GM04504 (cell line): ENCODE data around the gene MRO.
"Not testable (repeated sequence)": the region's sequence is repeated elsewhere in the genome, so short reads cannot be mapped to it uniquely, and the experiment has no call there.

ENCODE experiments used
- DNase-seq: peaks from one replicate; pipeline ENCODE4 v3.0.0-alpha.2; 2012; ENCODE audit warnings: low read depth

MRO gene

DNA sequence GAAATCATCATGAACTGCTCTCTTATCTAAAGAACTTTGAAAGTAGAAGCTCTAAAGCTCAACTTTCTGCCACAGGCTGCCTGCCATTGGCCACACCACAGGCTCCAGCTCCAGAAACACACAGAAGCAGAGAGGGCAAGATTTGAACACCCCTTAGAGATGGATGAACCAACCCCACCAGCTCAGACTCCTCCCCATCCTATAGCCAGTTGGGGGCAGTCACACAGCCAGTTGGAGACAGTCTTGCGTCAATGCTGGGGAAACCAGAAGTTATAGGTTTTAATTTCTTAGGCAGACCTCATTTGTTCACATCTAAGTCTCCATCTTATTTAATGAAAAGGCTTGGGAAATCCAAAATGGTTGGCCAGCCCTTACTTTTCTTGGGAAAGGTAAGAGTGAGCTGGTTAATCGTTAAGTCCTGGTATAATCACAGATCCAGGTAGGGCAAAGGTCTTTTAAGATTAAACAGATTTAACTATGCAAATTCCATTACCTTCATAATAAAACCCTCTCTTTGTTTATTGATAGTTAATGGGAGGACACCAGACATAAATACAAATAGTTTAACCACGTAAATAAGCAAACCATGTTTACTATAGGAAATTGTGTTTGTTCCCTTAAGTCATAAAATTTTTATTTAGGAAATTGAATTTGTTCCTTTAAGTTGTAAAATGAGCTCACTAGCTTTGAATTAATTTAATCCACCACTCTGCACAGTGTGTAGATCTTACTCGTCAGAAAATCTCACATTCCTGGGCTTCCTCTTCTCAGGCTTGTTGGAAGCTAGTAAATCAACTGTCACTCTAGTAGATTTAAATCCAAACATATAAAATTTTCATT is 28.0 kb downstream of the MRO start:
- no peak for DNase-seq

DNA sequence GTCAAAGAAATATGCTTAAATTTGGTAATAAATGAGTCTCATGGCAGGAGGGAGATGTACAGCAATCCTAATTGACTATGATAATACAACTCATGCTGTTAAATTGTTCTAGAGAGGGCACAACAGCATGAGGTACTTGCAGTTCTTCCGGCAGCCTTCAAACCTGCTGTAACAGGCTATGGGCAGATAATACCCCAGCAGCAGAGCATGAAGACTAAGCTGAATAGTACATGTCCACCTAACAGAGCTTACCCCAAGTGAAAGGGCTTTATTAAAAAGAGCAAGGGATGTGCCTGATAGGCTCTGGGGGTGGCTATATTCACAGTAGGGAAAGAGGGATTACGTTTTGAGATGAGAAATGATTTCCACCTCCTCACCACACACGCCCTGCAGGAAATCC is 28.9 kb downstream of the MRO start:
- no peak for DNase-seq

DNA sequence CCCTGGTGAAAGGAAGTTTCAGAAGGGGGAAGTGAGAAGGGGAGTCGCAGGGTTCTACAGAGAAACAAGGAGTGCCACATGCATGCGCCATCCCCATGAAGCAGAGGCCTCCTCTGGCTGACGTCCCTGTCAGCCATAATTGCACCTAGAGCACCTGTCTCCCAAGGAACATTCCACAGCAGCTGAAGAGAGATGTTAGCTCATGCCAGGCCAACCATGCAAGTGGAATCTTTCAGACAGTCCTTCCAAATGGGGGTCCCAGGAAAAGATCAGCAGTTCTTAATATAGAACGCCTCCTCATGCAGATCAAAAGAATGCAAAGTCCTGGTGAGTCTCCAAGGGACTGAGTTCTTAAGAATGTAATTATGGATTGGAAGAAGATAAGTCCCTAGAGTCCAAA is 29.6 kb downstream of the MRO start:
- DNase-seq, result no peak

DNA sequence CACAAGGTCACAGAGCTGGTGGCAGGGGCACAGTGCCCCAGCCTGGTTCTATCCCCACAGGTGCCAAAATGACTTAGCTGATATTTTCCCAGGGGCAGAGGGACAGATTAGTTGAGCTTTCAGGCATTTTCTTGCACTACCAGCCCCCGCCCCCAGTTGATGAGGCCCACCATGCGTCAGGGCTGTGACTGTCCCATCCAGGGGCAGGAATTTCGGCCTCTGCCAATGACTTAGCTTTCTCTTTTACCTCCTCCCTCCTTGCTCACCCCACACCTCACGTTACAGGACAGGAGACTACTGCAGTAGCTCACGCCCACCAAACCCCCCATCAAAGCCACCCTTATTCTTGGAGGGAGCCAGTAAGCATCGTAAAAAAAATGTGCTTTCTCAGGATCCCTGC is 31.5 kb downstream of the MRO start:
- no peak for DNase-seq

DNA sequence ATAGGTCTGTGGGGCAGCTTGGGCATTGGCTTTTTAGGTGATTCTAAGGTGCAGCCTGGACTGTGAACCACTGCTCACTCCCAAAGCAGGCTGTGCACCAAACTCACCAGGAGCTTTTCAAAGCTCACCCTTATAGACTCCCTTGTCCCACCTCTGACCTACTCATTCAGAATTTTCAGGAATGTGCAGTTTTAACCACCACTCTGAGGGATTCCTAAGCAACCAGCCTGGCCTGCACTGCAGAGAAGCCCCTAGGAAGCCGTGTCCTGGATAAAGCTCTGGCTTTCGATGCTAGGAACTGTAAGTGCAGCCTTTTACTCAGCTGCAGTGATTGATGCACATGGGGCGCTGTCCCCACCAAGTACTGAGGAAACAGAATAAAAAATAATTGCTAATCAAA is 33.0 kb downstream of the MRO start:
- DNase-seq, result no peak

DNA sequence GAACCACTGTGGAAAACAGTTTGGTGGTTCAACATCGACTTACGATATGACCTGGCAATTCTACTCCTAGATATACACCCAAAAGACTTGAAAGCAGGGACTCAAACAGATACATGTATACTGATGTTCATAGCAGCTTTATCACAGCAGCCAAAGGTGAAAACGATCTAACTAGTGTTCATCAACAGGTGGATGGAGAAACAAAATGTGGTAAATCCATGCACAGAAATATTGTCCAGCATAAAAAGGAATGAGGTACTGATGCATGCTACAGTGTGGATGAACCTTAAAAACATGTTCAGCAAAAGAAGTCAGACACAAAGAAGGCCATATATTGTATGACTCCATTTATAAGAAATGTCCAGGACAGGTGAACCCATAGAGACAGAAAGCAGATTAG is 36.3 kb downstream of the MRO start:
- DNase-seq, result no peak

DNA sequence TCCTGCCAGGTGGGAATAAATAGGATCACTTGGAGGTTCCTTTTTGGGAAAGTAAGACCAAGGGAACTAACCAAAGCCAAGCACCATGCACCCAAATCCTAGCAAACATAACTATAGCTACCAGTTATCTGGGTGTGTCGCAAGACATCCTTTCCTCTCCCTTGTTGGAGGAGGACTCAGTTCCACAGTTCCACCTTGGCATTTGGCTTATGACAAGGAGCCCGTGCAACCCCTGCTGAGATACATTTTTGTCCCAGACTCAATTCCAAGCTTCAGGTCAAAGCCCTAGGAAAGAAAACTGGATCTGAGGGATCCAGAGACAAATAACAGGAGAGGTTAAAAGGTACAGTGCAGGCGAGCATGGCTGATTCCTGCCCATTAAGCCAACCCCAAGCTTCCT is 40.8 kb downstream of the MRO start:
- not testable (repeated sequence) for DNase-seq

DNA sequence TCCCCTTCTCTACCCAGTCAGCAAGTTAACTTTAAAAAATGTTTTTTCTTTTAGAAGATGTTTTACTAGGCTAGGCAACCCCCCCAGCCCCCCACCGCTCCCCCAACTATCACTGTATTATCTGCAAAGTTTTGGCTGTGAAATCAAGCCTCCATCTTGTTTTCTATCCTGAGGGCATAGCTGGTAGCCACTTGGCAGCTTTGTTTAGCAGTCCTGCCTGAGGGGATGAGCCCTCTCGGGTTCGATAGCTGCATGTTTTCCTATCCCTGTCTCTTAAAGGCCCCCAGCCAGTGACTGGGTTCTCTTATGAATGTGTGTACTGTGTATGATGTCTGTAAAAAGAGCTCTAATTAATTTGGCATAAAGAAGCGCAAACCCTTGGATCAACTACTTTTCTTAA is 43.4 kb downstream of the MRO start:
- DNase-seq, result no peak

DNA sequence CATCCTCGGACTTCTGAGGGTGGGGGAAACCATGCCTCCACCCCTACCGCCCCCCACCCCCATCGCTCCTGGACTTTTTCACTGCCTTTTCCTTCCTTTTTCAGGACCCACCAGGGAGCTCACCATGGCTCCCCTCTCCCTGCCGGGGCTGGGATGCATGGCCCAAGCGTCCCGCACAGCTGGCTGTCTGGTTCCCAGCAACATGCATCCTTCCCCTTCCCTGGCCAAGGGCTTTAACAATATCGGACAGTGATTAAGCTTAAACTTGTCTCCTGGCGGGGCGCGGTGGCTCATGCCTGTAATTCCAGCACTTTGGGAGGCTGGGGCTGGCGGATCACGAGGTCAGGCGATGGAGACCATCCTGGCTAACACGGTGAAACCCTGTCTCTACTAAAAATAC is 44.1 kb downstream of the MRO start:
- DNase-seq, result no peak

GRCh38 chr18:50775207-50775606 is 44.6 kb downstream of the MRO start:
- DNase-seq, result no peak

DNA sequence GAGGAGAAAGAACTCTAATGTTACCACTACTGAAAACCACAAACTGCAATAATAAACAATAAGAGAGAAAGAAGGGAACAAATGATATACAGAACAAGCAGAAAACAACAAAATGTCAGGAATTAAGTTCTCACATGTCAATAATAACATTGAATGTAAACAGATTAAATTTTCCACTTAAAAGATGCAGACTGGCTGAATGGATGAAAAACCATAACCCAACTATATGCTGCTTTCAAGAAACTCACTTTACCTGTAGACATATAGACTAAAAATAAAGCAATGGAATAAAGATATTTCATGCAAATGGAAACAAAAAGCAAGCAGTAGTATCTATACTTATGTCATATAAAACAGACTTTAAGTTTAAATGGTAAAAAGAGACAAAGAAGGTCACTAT is 50.4 kb downstream of the MRO start:
- DNase-seq, result no peak

GRCh38 chr18:50757358-50757757 is 62.5 kb downstream of the MRO start:
- no peak for DNase-seq

DNA sequence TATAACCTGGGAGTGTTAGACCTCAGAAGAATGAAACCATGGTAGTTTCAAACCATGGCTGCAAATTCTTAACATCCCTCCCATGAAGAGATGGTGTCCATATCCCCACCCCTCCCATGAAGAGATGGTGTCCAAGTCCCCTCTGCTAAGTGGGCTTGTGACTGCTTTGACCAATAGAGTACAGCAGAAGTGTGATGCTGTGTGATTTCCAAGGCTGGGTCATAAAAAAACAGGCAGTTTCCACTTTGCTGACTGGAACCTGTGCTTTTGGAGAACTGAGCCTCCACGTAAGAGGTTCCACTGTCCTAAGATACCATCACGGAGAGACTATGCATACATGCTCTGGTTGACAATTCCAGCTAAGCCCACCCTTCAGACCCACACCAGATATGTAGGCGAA is 65.5 kb downstream of the MRO start:
- no peak for DNase-seq

DNA sequence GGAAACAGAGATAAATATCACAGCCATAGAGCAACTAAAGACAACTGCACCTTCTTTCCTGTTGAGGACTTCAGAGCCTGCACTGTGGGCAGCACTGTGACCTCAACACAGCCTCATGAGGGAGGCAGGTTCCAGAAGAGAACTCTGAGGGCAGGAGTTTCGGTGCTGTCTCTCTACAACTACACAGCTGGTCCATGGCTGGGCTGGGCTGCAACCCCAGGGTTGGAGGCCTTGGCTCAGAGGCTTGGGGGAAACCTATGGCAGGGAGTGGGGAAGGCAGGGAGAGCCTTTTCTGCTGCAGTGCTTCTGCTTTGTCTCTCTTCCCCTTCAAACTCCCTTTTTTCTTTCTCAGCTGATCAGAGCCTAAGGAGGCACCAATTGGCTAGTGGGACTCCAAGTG is 66.5 kb downstream of the MRO start:
- no peak for DNase-seq

DNA sequence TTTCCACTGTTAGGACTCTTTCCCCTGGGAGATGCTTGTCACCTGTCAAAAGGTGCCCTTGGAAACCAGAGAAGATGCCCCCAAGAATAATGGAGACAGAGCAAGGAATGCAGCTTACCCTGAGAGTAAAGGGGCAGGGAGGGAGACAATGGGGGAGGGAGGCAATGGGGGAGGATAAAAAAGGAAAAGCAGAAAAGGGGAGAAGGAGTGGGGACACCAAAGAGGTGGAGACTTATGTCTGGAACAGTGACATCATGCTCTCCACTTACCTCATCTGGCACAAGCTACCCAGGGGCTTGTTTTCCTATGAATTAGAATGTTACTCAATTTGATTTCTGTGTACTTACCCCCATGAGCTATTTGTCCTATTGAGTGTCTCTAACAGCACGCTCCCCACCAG is 67.9 kb downstream of the MRO start:
- DNase-seq, result no peak

DNA sequence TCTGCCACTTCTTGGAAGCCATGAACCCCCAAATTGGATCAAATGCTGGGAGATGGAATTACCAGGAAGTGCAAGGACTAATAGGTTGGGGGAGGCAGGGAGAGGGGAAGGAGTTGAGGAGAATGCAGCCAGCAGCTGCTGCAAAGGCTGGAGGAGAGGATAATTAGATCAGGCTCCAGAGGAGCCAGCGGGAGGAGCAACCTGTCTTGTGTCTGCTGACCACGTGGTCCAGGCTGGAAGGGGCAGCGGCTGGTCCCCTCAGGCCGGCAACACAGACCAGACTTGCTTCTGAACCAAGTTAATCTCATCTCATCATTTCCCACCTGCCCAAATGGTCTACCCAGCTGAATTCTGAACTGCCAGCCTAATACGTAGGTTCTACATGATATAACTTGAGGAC is 68.3 kb downstream of the MRO start:
- no peak for DNase-seq

- no peak for DNase-seq
These were observed 69.3 kb downstream of the MRO start for GRCh38 chr18:50750546-50750945.

DNA sequence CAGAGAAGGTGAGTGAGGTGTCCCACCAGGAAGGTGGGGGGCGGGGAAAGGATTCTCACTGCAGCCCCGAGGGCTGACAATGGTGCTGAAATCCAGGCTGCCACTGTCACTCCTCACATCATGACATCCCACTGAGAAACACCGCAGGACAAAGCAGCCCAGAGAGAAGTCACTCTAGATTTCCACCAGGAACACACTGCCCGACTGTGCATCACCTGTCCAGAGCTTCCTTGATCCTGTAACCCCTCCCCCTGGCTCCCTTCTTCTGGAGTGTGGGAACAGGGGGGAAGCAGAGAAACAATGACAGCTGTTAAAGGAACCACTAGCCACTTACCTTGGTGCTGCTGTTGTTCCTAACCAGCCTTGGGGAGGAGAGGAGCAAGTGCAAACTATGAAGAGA is 69.9 kb downstream of the MRO start:
- DNase-seq, result no peak

- no peak for DNase-seq
These were observed 70.4 kb downstream of the MRO start for GRCh38 chr18:50749421-50749820.

- no peak for DNase-seq
These were observed 71.3 kb downstream of the MRO start for GRCh38 chr18:50748243-50749229.

- DNase-seq, result no peak
These were observed 72.0 kb downstream of the MRO start for GRCh38 chr18:50747849-50748242.

- no peak for DNase-seq
These were observed 73.9 kb downstream of the MRO start for GRCh38 chr18:50745945-50746344.
